H1 (cell line): ENCODE results near the gene SLIT2. TPM values are rescaled to one million over a fixed set of nuclear protein-coding genes. Genes with fewer than 3 reads are reported as not detected.

Experiments
- CTCF ChIA-PET: fragments of 300-600 bp; sonication (Branson Sonifier 250); formaldehyde crosslinking; loops from one replicate; lab custom pipeline; 2021; ENCODE audit not compliant: partially characterized antibody; lab: Charles Lee
- POLR2A ChIA-PET: fragments of 300-600 bp; sonication (Branson Sonifier 250); formaldehyde crosslinking; loops from one replicate; lab custom pipeline; 2021; ENCODE audit warnings: inconsistent platforms; ENCODE audit not compliant: partially characterized antibody; lab: Charles Lee
- DNase-seq, 2 experiments: peaks; one replicate each; pipeline versions ENCODE4 v3.0.0 to v3.0.0-alpha.2; 2010 to 2022; ENCODE audit warnings: low spot score in 2 of 2, low read depth in 1 of 2, mixed read lengths in 1 of 2
- FAIRE-seq: peaks from 2 replicates; lab custom pipeline; 2011; peaks lifted over from hg19 to GRCh38; lab: Jason Lieb, UNC
- H2AFZ ChIP-seq: 2 replicates; pipeline ENCODE4 v1.8.1; 2012; ENCODE audit warnings: low read length, inconsistent platforms
- H2AK5ac ChIP-seq: 2 replicates; pipeline ENCODE4 v1.6.1; 2013; ENCODE audit warnings: low read depth, low read length
- H2BK120ac ChIP-seq: replicated peaks from 2 replicates; pipeline ENCODE3; 2013; ENCODE audit warnings: low read depth, low read length, inconsistent platforms
- H2BK12ac ChIP-seq: 2 replicates; pipeline ENCODE4 v1.6.1; 2013; ENCODE audit warnings: low read depth, low read length
- H2BK15ac ChIP-seq: 2 replicates; pipeline ENCODE4 v1.6.1; 2013; ENCODE audit warnings: low read length
- H2BK20ac ChIP-seq: 2 replicates; pipeline ENCODE4 v1.6.1; 2013; ENCODE audit warnings: low read length
- H2BK5ac ChIP-seq: 2 replicates; pipeline ENCODE4 v1.6.1; 2013; ENCODE audit warnings: low read depth, low read length
- H3K14ac ChIP-seq: 2 replicates; pipeline ENCODE4 v1.6.1; 2013; ENCODE audit warnings: inconsistent platforms; ENCODE audit not compliant: insufficient read length
- H3K18ac ChIP-seq: 2 replicates; pipeline ENCODE4 v1.6.1; 2013; ENCODE audit warnings: low read length; ENCODE audit errors: extremely low read depth
- H3K23ac ChIP-seq: 2 replicates; pipeline ENCODE4 v1.6.1; 2013; ENCODE audit warnings: inconsistent platforms; ENCODE audit not compliant: insufficient read length
- H3K23me2 ChIP-seq: 2 replicates; pipeline ENCODE4 v1.6.1; 2013; ENCODE audit warnings: low read depth, low read length
- H3K27ac ChIP-seq: 2 replicates; pipeline ENCODE4 v1.6.1; 2011; ENCODE audit warnings: low read depth, low read length, inconsistent platforms
- H3K27me3 ChIP-seq, 4 experiments: replicated peaks in 1 of 4; 1 replicate in 1 of 4; 2 replicates in 3 of 4; pipeline versions ENCODE4 v1.6.1 to v1.8.1; 2011 to 2013; ENCODE audit warnings: low read length in 3 of 4, mild to moderate bottlenecking in 3 of 4, inconsistent platforms in 2 of 4, mixed read lengths in 2 of 4, moderate library complexity in 1 of 4; ENCODE audit not compliant: control insufficient read depth in 3 of 4, insufficient read depth in 3 of 4; ENCODE audit errors: extremely low read depth in 1 of 4
- H3K36me3 ChIP-seq, 4 experiments: 2 replicates each; pipeline versions ENCODE4 v1.6.1 to v1.8.1; 2011 to 2013; ENCODE audit warnings: mild to moderate bottlenecking in 4 of 4, low read length in 3 of 4, moderate library complexity in 2 of 4, control low read depth in 1 of 4, inconsistent platforms in 1 of 4; ENCODE audit not compliant: insufficient read depth in 4 of 4, control insufficient read depth in 2 of 4
- H3K4ac ChIP-seq: replicated peaks from 2 replicates; pipeline ENCODE3; 2013; ENCODE audit warnings: low read length, low read depth, mixed read lengths, inconsistent platforms; ENCODE audit not compliant: insufficient read length
- H3K4me1 ChIP-seq, 4 experiments: replicated peaks in 1 of 4; 1 replicate in 1 of 4; 2 replicates in 3 of 4; pipeline versions ENCODE4 v1.6.1 to v1.8.1; 2011 to 2013; ENCODE audit warnings: low read length in 3 of 4, inconsistent platforms in 2 of 4, mixed read lengths in 1 of 4; ENCODE audit not compliant: insufficient read depth in 4 of 4, control insufficient read depth in 3 of 4
- H3K4me2 ChIP-seq, 2 experiments: 2 replicates each; pipeline versions ENCODE4 v1.6.1 to v1.8.1; 2011 to 2013; ENCODE audit warnings: low read depth in 2 of 2, low read length in 2 of 2, control low read depth in 1 of 2, inconsistent platforms in 1 of 2, mild to moderate bottlenecking in 1 of 2; ENCODE audit not compliant: insufficient read depth in 1 of 2
- H3K4me3 ChIP-seq, 4 experiments: fragments of 200-600, 300-600 bp in 1 of 4; sonication (generic), shearing (Covaris generic), sonication (Bioruptor Twin) in 1 of 4; 2 replicates each; pipeline versions ENCODE4 v1.5.1 to v1.8.1; 2011 to 2016; ENCODE audit warnings: low read length in 4 of 4, low read depth in 3 of 4, control low read depth in 2 of 4, inconsistent platforms in 2 of 4, mild to moderate bottlenecking in 2 of 4, mixed read lengths in 1 of 4, moderate library complexity in 1 of 4; ENCODE audit not compliant: insufficient read depth in 2 of 4; ENCODE audit errors: extremely low read depth in 1 of 4
- H3K56ac ChIP-seq: replicated peaks from 2 replicates; pipeline ENCODE3; 2013; ENCODE audit warnings: low read depth, mild to moderate bottlenecking, mixed read lengths, low read length, inconsistent platforms; ENCODE audit not compliant: insufficient read length
- H3K79me1 ChIP-seq: 2 replicates; pipeline ENCODE4 v1.6.1; 2013; ENCODE audit warnings: low read depth, low read length, control low read depth
- H3K79me2 ChIP-seq, 2 experiments: 2 replicates each; pipeline versions ENCODE4 v1.6.1 to v1.8.1; 2012 to 2013; ENCODE audit warnings: low read length in 2 of 2, mild to moderate bottlenecking in 2 of 2, inconsistent platforms in 1 of 2; ENCODE audit not compliant: insufficient read depth in 2 of 2, control insufficient read depth in 1 of 2
- H3K9ac ChIP-seq, 4 experiments: replicated peaks in 1 of 4; 1 replicate in 1 of 4; 2 replicates in 3 of 4; pipeline versions ENCODE4 v1.6.1 to v1.8.1; 2011 to 2013; ENCODE audit warnings: low read depth in 3 of 4, low read length in 3 of 4, control low read depth in 2 of 4, mild to moderate bottlenecking in 2 of 4, moderate library complexity in 2 of 4, inconsistent platforms in 1 of 4; ENCODE audit errors: extremely low read depth in 1 of 4
- H3K9me3 ChIP-seq, 2 experiments: 2 replicates each; pipeline versions ENCODE4 v1.6.1 to v1.8.1; 2012 to 2013; ENCODE audit warnings: mild to moderate bottlenecking in 2 of 2, moderate library complexity in 2 of 2, control low read depth in 1 of 2, inconsistent platforms in 1 of 2, low read depth in 1 of 2, low read length in 1 of 2, mixed read lengths in 1 of 2; ENCODE audit not compliant: insufficient read depth in 2 of 2
- H4K20me1 ChIP-seq, 2 experiments: replicated peaks in 1 of 2; 2 replicates each; pipeline versions ENCODE3 to v1.8.1; 2011 to 2013; ENCODE audit warnings: inconsistent platforms in 2 of 2, low read length in 2 of 2, mild to moderate bottlenecking in 1 of 2; ENCODE audit not compliant: insufficient read depth in 2 of 2, control insufficient read depth in 1 of 2
- H4K5ac ChIP-seq: 2 replicates; pipeline ENCODE4 v1.6.1; 2013; ENCODE audit warnings: low read length, low read depth, mixed read lengths, inconsistent platforms; ENCODE audit not compliant: insufficient read length
- H4K8ac ChIP-seq: 2 replicates; pipeline ENCODE4 v1.8.0; 2013; ENCODE audit warnings: mild to moderate bottlenecking, moderate library complexity, low read length, inconsistent platforms; ENCODE audit not compliant: insufficient read depth; ENCODE audit errors: extremely low read depth
- H4K91ac ChIP-seq: replicated peaks from 2 replicates; pipeline ENCODE3; 2013; ENCODE audit warnings: low read length, mixed read lengths, inconsistent platforms; ENCODE audit not compliant: insufficient read length
- FOSL1 ChIP-seq: IDR thresholded peaks from 2 replicates; pipeline ENCODE4 v1.6.1; 2011; ENCODE audit warnings: mild to moderate bottlenecking, low read depth, low read length, moderate library complexity; ENCODE audit not compliant: insufficient read depth
- SUZ12 ChIP-seq: fragments of 200-600 bp; sonication (generic); IDR thresholded peaks from 2 replicates; pipeline ENCODE4 v1.6.1; 2012; ENCODE audit warnings: mild to moderate bottlenecking, inconsistent platforms, low read length, moderate library complexity, mixed read lengths
- WGBS, 2 experiments: shearing (Covaris generic) in 1 of 2; methylation state at CpG; one replicate each; pipeline versions ENCODE4 v1.1.6 to v1.1.7; 2013 to 2015; ENCODE audit warnings: low lambda C conversion rate in 2 of 2, mixed read lengths in 2 of 2, inconsistent platforms in 1 of 2, low coverage in 1 of 2, missing lambda C conversion rate in 1 of 2; ENCODE audit not compliant: insufficient replicate concordance in 2 of 2, insufficient coverage in 1 of 2, insufficient read length in 1 of 2; ENCODE audit errors: extremely low coverage in 1 of 2, missing lambda C conversion rate in 1 of 2; 5-methylcytosine and 5-hydroxymethylcytosine counted together
- polyA plus RNA-seq, 7 experiments: library from polyadenylated mRNA; depleted of rRNA in 3 of 7; stranded (reverse) in 5 of 7; unstranded in 2 of 7; fragments of >200 nt in 5 of 7; fragments of 200-250 nt in 2 of 7; gene quantifications; 1 replicate in 5 of 7; 2 replicates in 1 of 7; 4 replicates in 1 of 7; pipeline versions ENCODE4 v1.2.1 to v1.2.3, GENCODE V29; 2011 to 2013; ENCODE audit warnings: missing spikeins in 2 of 7, mixed read lengths in 2 of 7
- total RNA-seq: library from RNA; stranded (reverse); fragmentation: NEBNext Ultra II Directional; extraction: Animal tissue kit (Norgen Biotek cat#: 25700); gene quantifications from 2 replicates; pipeline ENCODE4 v1.2.1, GENCODE V29; 2021

The SLIT2 gene
- total and polyA plus RNA-seq, 2 of the 8 experiments (the other 6 are each of a cell fraction or from before 2014, with no cell fraction given), result 2.0 to 13.7 TPM

DNA sequence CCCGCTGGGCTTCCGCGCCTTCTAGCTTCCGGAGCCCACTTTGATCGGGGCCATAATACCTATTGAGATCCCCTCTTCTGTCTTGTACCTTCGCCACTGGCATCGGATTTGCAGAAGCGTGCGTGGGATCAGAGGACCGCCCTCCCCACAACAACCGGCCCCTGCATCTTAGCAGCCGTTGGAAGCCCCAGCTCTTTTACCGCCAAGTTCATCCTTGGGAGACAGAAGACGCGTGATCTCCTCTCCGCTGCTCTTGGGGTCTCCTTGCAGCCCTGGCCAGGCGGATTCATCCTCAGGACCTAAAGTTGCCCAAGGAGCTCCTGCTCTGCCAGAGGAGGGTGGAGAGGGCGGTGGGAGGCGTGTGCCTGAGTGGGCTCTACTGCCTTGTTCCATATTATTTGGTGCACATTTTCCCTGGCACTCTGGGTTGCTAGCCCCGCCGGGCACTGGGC, 1.6 kb downstream of the SLIT2 start:
- H3K23me2 ChIP-seq, result peaks cover 33% of the 10 kb centered on the region
- no peak overlapping the region for H2BK12ac ChIP-seq
- TF ChIP-seq FOSL1 (no peak), SUZ12 (peak; percentile 79; the same call in 1 of the 2 replicates)
- POLR2A ChIA-PET, result interaction anchor here (0.7 to 3.6 kb wide), 10 partner anchors 10 to 348 kb away, joined by 3 to 19 read pairs (median 4); no protein-coding TSS in a partner anchor
- no peak overlapping the region for H3K9ac ChIP-seq
- no peak overlapping the region for H3K23ac ChIP-seq
- no peak overlapping the region for H3K27ac ChIP-seq
- H4K91ac ChIP-seq, result no peak overlapping the region
- no peak overlapping the region for H2BK20ac ChIP-seq
- H3K9me3 ChIP-seq, result no peaks in the 10 kb centered on the region
- peak overlapping the region; percentile 94 to 99 for H3K4me2 ChIP-seq
- H3K4me3 ChIP-seq, result peak overlapping the region; percentile 48 to 83 (median 70)
- CTCF ChIA-PET, result interaction anchor here (1.3 to 1.5 kb wide), 3 partner anchors 9 to 24 kb away, joined by 3 to 5 read pairs (median 3); no protein-coding TSS in a partner anchor
- no peaks in the 10 kb centered on the region for H3K79me1 ChIP-seq
- no peaks in the 10 kb centered on the region for H3K79me2 ChIP-seq
- H3K27me3 ChIP-seq, result peaks cover 31 to 61% (median 48%) of the 10 kb centered on the region in 4 experiments
- H2BK120ac ChIP-seq, result no peak overlapping the region
- WGBS, 2 experiments, result 5% methylated on average over 20 of the region's 21 CpGs; no CpG with 5 or more reads in 1 of the 2 experiments
- peaks cover 18 to 25% of the 10 kb centered on the region in 2 experiments for H4K20me1 ChIP-seq
- no peak overlapping the region for H2BK5ac ChIP-seq
- no peak overlapping the region for H2BK15ac ChIP-seq
- H3K4ac ChIP-seq, result no peak overlapping the region
- H3K18ac ChIP-seq, result peak overlapping the region; percentile 83; the same call in 1 of the 2 replicates
- FAIRE-seq, result no peak
- no peak overlapping the region for H2AK5ac ChIP-seq
- no peak overlapping the region for H3K14ac ChIP-seq
- H3K56ac ChIP-seq, result no peak overlapping the region
- no peak overlapping the region for H4K5ac ChIP-seq
- DNase-seq, result no peak
- peaks cover 2 to 27% (median 16%) of the 10 kb centered on the region in 4 experiments; a peak in 6 of 7 replicates for H3K4me1 ChIP-seq
- no peak overlapping the region for H4K8ac ChIP-seq
- 0 out of 2 replicates have a peak overlapping the region, but pooled peaks have one; percentile 81 for H2AFZ ChIP-seq
- no peaks in the 10 kb centered on the region for H3K36me3 ChIP-seq
